SU-DHL-6 (cell line): ENCODE data around the gene ELN.

ENCODE experiments used
- H2AFZ ChIP-seq: fragments of 200-600 bp; sonication (generic); 2 replicates; pipeline ENCODE4 v1.6.1; 2014; ENCODE audit warnings: low read depth, mild to moderate bottlenecking, moderate library complexity, mixed read lengths, antibody characterized with exemption, low read length; ENCODE audit not compliant: severe bottlenecking
- H3F3A ChIP-seq: fragments of 200-600 bp; shearing (Covaris generic); 2 replicates; pipeline ENCODE4 v1.6.0; 2016; ENCODE audit warnings: antibody characterized with exemption, mild to moderate bottlenecking; ENCODE audit not compliant: insufficient read depth
- H3K27ac ChIP-seq: fragments of 200-600 bp; sonication (generic); 2 replicates; pipeline ENCODE4 v1.5.1; 2016; ENCODE audit warnings: low read depth, mild to moderate bottlenecking, low read length, moderate library complexity, mixed read lengths
- H3K27me3 ChIP-seq: fragments of 200-600 bp; sonication (generic), shearing (Covaris generic); 2 replicates; pipeline ENCODE4 v1.6.0; 2014; ENCODE audit warnings: mild to moderate bottlenecking, low read length
- H3K36me3 ChIP-seq: fragments of 200-600 bp; sonication (generic); 2 replicates; pipeline ENCODE4 v1.6.1; 2014; ENCODE audit warnings: mild to moderate bottlenecking, low read length, mixed read lengths
- H3K4me2 ChIP-seq: fragments of 300-600, 200-600 bp; shearing (Covaris generic), sonication (generic); 2 replicates; pipeline ENCODE4 v1.6.0; 2014; ENCODE audit warnings: low read length, low read depth, mild to moderate bottlenecking; ENCODE audit not compliant: poor library complexity, severe bottlenecking
- H3K4me3 ChIP-seq: fragments of 200-600 bp; sonication (generic); 2 replicates; pipeline ENCODE4 v1.5.1; 2014; ENCODE audit warnings: antibody characterized with exemption, low read length, mild to moderate bottlenecking, mixed read lengths; ENCODE audit not compliant: insufficient read depth, poor library complexity, severe bottlenecking
- H3K79me2 ChIP-seq: fragments of 200-600 bp; sonication (generic); 2 replicates; pipeline ENCODE4 v1.6.1; 2014; ENCODE audit warnings: mild to moderate bottlenecking, low read length, moderate library complexity; ENCODE audit not compliant: insufficient read depth
- H3K9ac ChIP-seq: fragments of 200-600 bp; sonication (generic); 2 replicates; pipeline ENCODE4 v1.7.0; 2014; ENCODE audit warnings: mild to moderate bottlenecking, low read length
- H3K9me2 ChIP-seq: fragments of 200-600 bp; sonication (generic); replicated peaks from 2 replicates; pipeline ENCODE4 v1.6.1; 2014; ENCODE audit warnings: low read length; ENCODE audit not compliant: insufficient read depth
- H3K9me3 ChIP-seq: fragments of 200-600 bp; sonication (generic); 2 replicates; pipeline ENCODE4 v1.6.1; 2014; ENCODE audit warnings: low read length, mixed read lengths; ENCODE audit not compliant: insufficient read depth
- H4K20me1 ChIP-seq: fragments of 200-600 bp; sonication (generic); 2 replicates; pipeline ENCODE4 v1.6.1; 2014; ENCODE audit warnings: low read depth, mild to moderate bottlenecking, antibody characterized with exemption, low read length, moderate library complexity, mixed read lengths
- EZH2phosphoT487 ChIP-seq: fragments of 200-600 bp; sonication (generic), shearing (Covaris generic); conservative IDR thresholded peaks from 2 replicates; pipeline ENCODE4 v1.6.1; 2018; ENCODE audit warnings: mild to moderate bottlenecking, antibody characterized with exemption, low read length, moderate library complexity, mixed read lengths
- TF ChIP-seq, protein P1 (sequence below): fragments of 200-600 bp; sonication (generic); IDR thresholded peaks from one replicate; pipeline ENCODE4 v1.5.1; 2017; ENCODE audit warnings: antibody characterized with exemption, mild to moderate bottlenecking, low read length, moderate library complexity; ENCODE audit not compliant: insufficient read depth, poor library complexity, severe bottlenecking

Gene ELN

DNA sequence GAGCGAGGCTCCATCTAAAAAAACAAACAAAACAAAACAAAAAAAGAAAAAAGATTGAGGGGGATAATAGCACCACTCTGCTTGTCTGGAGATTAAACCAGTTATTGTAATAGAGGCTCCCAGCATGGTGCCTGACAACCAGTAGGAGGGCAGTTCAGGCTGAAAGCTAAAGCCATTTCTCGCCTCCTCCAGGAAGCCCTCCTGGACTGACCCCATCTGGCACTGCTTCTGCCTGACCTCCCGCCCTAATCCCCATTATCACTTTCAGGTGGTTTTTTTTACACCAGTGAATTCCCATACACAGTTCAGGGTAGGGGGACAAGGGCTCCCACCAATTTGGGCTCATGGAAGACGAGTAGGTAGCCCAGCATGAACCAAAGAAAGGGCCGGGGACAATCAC lies 8.8 kb upstream of the ELN start:
- Histone ChIP-seq H3K27me3 (no peaks in the 10 kb centered on the region), H3K9me2 (no peaks in the 10 kb centered on the region), H3F3A (no peaks in the 10 kb centered on the region), H3K27ac (no peak overlapping the region), H3K9ac (no peak overlapping the region), H3K9me3 (no peaks in the 10 kb centered on the region), H4K20me1 (no peaks in the 10 kb centered on the region), H3K79me2 (no peaks in the 10 kb centered on the region), H3K4me2 (no peak overlapping the region), H3K4me3 (no peak overlapping the region), H3K36me3 (no peaks in the 10 kb centered on the region), H2AFZ (no peak overlapping the region)
- no peak for TF ChIP-seq EZH2phosphoT487
- TF ChIP-seq, protein P1, sequence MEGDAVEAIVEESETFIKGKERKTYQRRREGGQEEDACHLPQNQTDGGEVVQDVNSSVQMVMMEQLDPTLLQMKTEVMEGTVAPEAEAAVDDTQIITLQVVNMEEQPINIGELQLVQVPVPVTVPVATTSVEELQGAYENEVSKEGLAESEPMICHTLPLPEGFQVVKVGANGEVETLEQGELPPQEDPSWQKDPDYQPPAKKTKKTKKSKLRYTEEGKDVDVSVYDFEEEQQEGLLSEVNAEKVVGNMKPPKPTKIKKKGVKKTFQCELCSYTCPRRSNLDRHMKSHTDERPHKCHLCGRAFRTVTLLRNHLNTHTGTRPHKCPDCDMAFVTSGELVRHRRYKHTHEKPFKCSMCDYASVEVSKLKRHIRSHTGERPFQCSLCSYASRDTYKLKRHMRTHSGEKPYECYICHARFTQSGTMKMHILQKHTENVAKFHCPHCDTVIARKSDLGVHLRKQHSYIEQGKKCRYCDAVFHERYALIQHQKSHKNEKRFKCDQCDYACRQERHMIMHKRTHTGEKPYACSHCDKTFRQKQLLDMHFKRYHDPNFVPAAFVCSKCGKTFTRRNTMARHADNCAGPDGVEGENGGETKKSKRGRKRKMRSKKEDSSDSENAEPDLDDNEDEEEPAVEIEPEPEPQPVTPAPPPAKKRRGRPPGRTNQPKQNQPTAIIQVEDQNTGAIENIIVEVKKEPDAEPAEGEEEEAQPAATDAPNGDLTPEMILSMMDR: no peak

DNA sequence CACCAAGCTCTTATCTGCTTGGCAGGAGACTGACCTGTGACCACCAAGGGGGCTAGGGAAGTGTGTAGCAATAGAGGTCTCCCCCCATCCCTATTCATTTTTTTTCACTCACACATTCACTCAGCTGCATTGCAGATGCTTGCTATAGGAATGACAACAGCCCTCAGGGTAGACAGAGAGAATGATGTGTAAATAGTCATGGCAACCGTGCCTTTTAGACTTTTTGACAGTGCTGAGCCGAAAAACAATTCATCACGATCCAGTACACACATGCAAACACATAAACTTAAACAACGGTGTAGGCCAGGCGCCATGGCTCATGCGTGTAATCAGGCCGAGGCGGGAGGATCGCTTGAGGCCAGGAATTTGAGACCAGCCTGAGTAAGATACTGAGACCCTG lies 7.6 kb upstream of the ELN start:
- Histone ChIP-seq H3K27me3 (no peaks in the 10 kb centered on the region), H3K36me3 (no peaks in the 10 kb centered on the region), H2AFZ (no peak overlapping the region), H3K9me3 (no peaks in the 10 kb centered on the region), H3K79me2 (no peaks in the 10 kb centered on the region), H3K9me2 (no peaks in the 10 kb centered on the region), H3K9ac (no peak overlapping the region), H3F3A (no peaks in the 10 kb centered on the region), H4K20me1 (no peaks in the 10 kb centered on the region), H3K4me3 (no peak overlapping the region), H3K4me2 (no peak overlapping the region), H3K27ac (no peak overlapping the region)
- no peak for TF ChIP-seq EZH2phosphoT487

DNA sequence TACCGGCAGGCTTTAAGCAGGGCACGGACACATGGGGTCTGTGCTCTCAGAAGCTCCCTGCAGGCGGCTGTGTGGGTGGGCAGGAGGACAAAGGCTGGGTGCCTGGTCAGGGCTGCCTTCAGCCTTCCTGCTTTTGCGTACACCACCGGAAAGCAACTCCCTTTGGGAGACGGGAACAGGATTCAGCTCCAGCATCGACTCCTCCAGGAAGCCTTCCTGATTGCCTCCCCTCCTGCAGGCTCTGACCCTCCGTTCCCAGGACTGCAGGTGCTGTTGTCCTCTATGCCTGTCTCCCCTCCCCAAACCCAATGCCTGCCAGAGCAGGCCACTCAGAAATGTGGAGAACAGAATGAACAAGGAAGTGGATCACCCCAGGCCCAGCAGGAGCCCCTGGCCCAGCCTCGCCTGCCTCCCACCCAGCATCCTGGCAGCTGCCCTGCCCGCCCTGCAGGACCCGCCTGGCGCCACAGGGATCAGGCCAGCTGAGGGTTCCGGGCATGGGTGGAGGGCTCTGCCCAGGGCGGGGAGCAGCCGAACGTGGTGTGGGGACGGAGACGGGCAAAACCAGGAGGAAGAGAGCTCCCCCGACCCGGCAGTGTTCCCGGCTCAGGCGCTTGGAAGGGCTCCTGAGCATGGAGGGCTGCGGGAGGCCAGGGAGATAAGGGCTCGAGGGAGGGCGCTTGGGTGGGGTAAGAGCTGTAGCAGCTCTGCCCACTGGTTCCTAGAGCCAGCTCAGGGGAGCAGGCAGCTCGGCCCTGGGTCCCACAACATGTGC lies 6.2 kb upstream of the ELN start:
- TF ChIP-seq, protein P1: no peak
- no peak for TF ChIP-seq EZH2phosphoT487
- Histone ChIP-seq H3K79me2 (no peaks in the 10 kb centered on the region), H2AFZ (no peak overlapping the region)

DNA sequence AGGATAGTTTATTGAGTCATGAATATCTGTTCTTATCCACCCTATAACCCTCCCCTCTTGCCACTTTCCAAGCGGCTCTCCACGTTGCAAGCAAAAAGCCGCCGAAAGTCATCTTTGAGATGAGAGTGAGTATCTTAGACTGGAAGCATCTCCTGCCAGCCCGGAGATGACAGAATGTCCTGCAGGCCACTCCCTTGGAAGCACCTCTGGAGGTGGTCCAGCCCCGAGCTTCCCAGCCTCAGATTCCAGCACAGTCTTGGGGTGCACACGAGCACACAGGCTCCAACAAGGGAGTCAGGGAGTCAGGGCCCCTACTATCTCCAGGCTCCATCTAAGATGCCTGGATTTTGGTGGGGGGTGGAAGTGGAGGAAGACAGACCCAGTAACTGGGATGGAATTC lies 5.5 kb upstream of the ELN start:
- no peak overlapping the region for H2AFZ ChIP-seq

More for the DNA sequence above, 6.2 kb upstream of the ELN start:
- no peak overlapping the region for H3K4me2 ChIP-seq
- H3K9ac ChIP-seq: no peak overlapping the region
- H3K36me3 ChIP-seq: no peaks in the 10 kb centered on the region
- no peaks in the 10 kb centered on the region for H3K27me3 ChIP-seq
- no peak overlapping the region for H3K4me3 ChIP-seq
- H3F3A ChIP-seq: no peaks in the 10 kb centered on the region
- no peaks in the 10 kb centered on the region for H3K9me2 ChIP-seq
- no peaks in the 10 kb centered on the region for H4K20me1 ChIP-seq
- no peaks in the 10 kb centered on the region for H3K9me3 ChIP-seq
- no peak overlapping the region for H3K27ac ChIP-seq

More for the DNA sequence above, 5.5 kb upstream of the ELN start:
- Histone ChIP-seq H4K20me1 (no peaks in the 10 kb centered on the region), H3K9me2 (no peaks in the 10 kb centered on the region), H3K4me2 (no peak overlapping the region), H3K9ac (no peak overlapping the region), H3K4me3 (no peak overlapping the region), H3F3A (no peaks in the 10 kb centered on the region), H3K79me2 (no peaks in the 10 kb centered on the region), H3K27ac (no peak overlapping the region), H3K27me3 (no peaks in the 10 kb centered on the region), H3K36me3 (no peaks in the 10 kb centered on the region), H3K9me3 (no peaks in the 10 kb centered on the region)
- TF ChIP-seq, protein P1: no peak
- TF ChIP-seq EZH2phosphoT487: no peak
